Measurements from ENCODE around the gene FAM174C. TPM values are rescaled to one million over a fixed set of nuclear protein-coding genes. Genes with fewer than 3 reads are reported as not detected.

FAM174C gene
- total RNA-seq, 1 experiment from 2014 or later = 59.4 TPM

- TF ChIP-seq, protein P1, sequence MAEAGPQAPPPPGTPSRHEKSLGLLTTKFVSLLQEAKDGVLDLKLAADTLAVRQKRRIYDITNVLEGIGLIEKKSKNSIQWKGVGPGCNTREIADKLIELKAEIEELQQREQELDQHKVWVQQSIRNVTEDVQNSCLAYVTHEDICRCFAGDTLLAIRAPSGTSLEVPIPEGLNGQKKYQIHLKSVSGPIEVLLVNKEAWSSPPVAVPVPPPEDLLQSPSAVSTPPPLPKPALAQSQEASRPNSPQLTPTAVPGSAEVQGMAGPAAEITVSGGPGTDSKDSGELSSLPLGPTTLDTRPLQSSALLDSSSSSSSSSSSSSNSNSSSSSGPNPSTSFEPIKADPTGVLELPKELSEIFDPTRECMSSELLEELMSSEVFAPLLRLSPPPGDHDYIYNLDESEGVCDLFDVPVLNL (CRISPR knock-in tag; IDR thresholded peaks at IDR 0.05; ENCODE audit: borderline replicate concordance, low read depth) = no peak
- TF ChIP-seq TEAD1 (CRISPR knock-in tag; IDR thresholded peaks at IDR 0.05) (no peak), ESRRA (CRISPR knock-in tag; IDR thresholded peaks at IDR 0.05; ENCODE audit: borderline replicate concordance) (no peak), ATF1 (CRISPR knock-in tag; IDR thresholded peaks at IDR 0.05) (no peak), ELF4 (CRISPR knock-in tag; IDR thresholded peaks at IDR 0.05; ENCODE audit: low read depth) (no peak), PREB (CRISPR knock-in tag; IDR thresholded peaks at IDR 0.05; ENCODE audit: borderline replicate concordance) (no peak), GABPB1 (CRISPR knock-in tag; IDR thresholded peaks at IDR 0.05) (0 out of 2 replicates have a peak, but pooled peaks have one; percentile 13), CBFB (CRISPR knock-in tag; IDR thresholded peaks at IDR 0.05; ENCODE audit: low read depth) (no peak), ZSCAN18 (CRISPR knock-in tag; IDR thresholded peaks at IDR 0.05) (no peak), TEAD4 (CRISPR knock-in tag; IDR thresholded peaks at IDR 0.05) (no peak)
- TF ChIP-seq, protein P2, sequence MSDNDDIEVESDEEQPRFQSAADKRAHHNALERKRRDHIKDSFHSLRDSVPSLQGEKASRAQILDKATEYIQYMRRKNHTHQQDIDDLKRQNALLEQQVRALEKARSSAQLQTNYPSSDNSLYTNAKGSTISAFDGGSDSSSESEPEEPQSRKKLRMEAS (CRISPR knock-in tag; IDR thresholded peaks at IDR 0.05) = peak; percentile 72
- TF ChIP-seq, protein P3, sequence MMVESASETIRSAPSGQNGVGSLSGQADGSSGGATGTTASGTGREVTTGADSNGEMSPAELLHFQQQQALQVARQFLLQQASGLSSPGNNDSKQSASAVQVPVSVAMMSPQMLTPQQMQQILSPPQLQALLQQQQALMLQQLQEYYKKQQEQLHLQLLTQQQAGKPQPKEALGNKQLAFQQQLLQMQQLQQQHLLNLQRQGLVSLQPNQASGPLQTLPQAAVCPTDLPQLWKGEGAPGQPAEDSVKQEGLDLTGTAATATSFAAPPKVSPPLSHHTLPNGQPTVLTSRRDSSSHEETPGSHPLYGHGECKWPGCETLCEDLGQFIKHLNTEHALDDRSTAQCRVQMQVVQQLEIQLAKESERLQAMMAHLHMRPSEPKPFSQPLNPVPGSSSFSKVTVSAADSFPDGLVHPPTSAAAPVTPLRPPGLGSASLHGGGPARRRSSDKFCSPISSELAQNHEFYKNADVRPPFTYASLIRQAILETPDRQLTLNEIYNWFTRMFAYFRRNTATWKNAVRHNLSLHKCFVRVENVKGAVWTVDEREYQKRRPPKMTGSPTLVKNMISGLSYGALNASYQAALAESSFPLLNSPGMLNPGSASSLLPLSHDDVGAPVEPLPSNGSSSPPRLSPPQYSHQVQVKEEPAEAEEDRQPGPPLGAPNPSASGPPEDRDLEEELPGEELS (CRISPR knock-in tag; IDR thresholded peaks at IDR 0.05) = peak; percentile 37; the same call in 1 of the 2 replicates
- TF ChIP-seq, protein P4, sequence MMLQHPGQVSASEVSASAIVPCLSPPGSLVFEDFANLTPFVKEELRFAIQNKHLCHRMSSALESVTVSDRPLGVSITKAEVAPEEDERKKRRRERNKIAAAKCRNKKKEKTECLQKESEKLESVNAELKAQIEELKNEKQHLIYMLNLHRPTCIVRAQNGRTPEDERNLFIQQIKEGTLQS (CRISPR knock-in tag; conservative IDR thresholded peaks at IDR 0.05) = no peak
- TF ChIP-seq, protein P5, sequence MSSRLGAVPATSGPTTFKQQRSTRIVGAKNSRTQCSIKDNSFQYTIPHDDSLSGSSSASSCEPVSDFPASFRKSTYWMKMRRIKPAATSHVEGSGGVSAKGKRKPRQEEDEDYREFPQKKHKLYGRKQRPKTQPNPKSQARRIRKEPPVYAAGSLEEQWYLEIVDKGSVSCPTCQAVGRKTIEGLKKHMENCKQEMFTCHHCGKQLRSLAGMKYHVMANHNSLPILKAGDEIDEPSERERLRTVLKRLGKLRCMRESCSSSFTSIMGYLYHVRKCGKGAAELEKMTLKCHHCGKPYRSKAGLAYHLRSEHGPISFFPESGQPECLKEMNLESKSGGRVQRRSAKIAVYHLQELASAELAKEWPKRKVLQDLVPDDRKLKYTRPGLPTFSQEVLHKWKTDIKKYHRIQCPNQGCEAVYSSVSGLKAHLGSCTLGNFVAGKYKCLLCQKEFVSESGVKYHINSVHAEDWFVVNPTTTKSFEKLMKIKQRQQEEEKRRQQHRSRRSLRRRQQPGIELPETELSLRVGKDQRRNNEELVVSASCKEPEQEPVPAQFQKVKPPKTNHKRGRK (CRISPR knock-in tag; IDR thresholded peaks at IDR 0.05; ENCODE audit: borderline replicate concordance) = no peak
- TF ChIP-seq, protein P6, sequence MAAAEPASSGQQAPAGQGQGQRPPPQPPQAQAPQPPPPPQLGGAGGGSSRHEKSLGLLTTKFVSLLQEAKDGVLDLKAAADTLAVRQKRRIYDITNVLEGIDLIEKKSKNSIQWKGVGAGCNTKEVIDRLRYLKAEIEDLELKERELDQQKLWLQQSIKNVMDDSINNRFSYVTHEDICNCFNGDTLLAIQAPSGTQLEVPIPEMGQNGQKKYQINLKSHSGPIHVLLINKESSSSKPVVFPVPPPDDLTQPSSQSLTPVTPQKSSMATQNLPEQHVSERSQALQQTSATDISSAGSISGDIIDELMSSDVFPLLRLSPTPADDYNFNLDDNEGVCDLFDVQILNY (CRISPR knock-in tag; IDR thresholded peaks at IDR 0.05) = peak; percentile 78; the same call in 1 of the 2 replicates
These were observed 14.4 kb upstream of the FAM174C start (continued) for GRCh38 chr19:1260749-1261537.

DNA sequence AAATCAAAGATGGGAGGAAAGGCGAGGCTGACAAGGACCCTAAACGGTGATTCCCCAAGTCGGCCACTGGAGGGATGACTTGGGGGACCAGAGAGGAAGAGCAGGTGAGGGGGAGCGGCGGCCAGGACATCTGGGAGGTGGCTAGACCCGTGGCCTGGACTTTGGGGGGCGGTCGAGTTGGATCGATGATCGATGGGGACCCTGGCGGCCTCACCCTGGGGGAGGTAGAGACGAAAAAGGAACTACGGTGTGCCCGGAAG is 13.9 kb upstream of the FAM174C start:
- ATAC-seq (no peak), DNase-seq (ENCODE audit: low spot score) (peak; percentile 45)
- H3K4me3 Mint-ChIP-seq = peak overlapping the region; percentile 89
- H3K27ac Mint-ChIP-seq = peak overlapping the region; percentile 86
- POLR2A ChIA-PET = interaction anchor here (1.5 to 3.6 kb wide), 2 partner anchors 7 to 17 kb away, joined by 4 to 31 read pairs; partner anchors contain the start of gene CIRBP
- peaks cover 57% of the 10 kb centered on the region for H3K4me1 Mint-ChIP-seq
- CTCF ChIA-PET = interaction anchor here (0.8 to 15.6 kb wide), 6 partner anchors 8 to 93 kb away, joined by 3 to 648 read pairs (median 4); partner anchors contain the start of gene ATP5F1D
- no peaks in the 10 kb centered on the region for H3K27me3 Mint-ChIP-seq (ENCODE audit: low read depth)
- no peaks in the 10 kb centered on the region for H3K9me3 Mint-ChIP-seq
- H3K36me3 Mint-ChIP-seq = peaks cover 13% of the 10 kb centered on the region
- no peak for TF ChIP-seq ZNF423 (CRISPR knock-in tag; IDR thresholded peaks at IDR 0.05)
- no peak for TF ChIP-seq TEAD4 (CRISPR knock-in tag; IDR thresholded peaks at IDR 0.05)
- TF ChIP-seq ZBTB21 (CRISPR knock-in tag; IDR thresholded peaks at IDR 0.05; ENCODE audit: borderline replicate concordance) = no peak
- no peak for TF ChIP-seq TEAD1 (CRISPR knock-in tag; IDR thresholded peaks at IDR 0.05)
- TF ChIP-seq, protein P7, sequence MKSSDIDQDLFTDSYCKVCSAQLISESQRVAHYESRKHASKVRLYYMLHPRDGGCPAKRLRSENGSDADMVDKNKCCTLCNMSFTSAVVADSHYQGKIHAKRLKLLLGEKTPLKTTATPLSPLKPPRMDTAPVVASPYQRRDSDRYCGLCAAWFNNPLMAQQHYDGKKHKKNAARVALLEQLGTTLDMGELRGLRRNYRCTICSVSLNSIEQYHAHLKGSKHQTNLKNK (CRISPR knock-in tag; IDR thresholded peaks at IDR 0.05) = no peak
- no peak for TF ChIP-seq TCF7 (CRISPR knock-in tag; IDR thresholded peaks at IDR 0.05; ENCODE audit: low read depth)
- no peak for TF ChIP-seq HMGA2 (CRISPR knock-in tag; IDR thresholded peaks at IDR 0.05)
- TF ChIP-seq, protein P5 (CRISPR knock-in tag; IDR thresholded peaks at IDR 0.05; ENCODE audit: borderline replicate concordance) = no peak
- no peak for TF ChIP-seq CREB1 (CRISPR knock-in tag; IDR thresholded peaks at IDR 0.05)
- no peak for TF ChIP-seq GABPB1 (CRISPR knock-in tag; IDR thresholded peaks at IDR 0.05)
- TF ChIP-seq, protein P6 (CRISPR knock-in tag; IDR thresholded peaks at IDR 0.05) = no peak

Measured in WTC11 (cell line).